GM18519 (cell line): Measurements from ENCODE around the gene RCBTB2.

Experiments used
- ATAC-seq: cut with Tn5 transposase; IDR thresholded peaks from one replicate; pipeline ENCODE4 v1.9.1; 2021; ENCODE audit warnings: mild to moderate bottlenecking, moderate library complexity; ENCODE audit not compliant: unreplicated experiment, low FRiP score

RCBTB2 gene

DNA sequence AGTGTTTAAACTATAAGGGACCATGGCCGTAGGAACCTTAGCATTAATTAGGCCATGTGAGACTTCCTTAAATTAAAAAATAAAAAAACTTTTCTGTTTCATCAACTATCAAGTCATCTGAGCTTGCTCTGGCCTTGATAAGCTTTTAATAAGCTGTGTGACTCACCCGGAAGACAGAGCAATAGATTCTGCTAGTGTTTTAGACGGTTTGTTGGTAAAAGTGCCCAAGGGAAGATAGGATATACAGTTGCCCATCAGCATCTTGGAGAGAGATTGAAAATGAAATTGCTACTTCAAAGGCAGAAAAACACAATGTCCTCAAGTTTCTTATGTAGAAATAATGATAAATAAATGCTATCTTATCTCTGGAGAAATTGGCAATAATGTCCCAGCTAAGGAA is 31.2 kb upstream of the RCBTB2 start:
- no peak for ATAC-seq

GRCh38 chr13:48563626-48564025 is 30.7 kb upstream of the RCBTB2 start:
- ATAC-seq = no peak

DNA sequence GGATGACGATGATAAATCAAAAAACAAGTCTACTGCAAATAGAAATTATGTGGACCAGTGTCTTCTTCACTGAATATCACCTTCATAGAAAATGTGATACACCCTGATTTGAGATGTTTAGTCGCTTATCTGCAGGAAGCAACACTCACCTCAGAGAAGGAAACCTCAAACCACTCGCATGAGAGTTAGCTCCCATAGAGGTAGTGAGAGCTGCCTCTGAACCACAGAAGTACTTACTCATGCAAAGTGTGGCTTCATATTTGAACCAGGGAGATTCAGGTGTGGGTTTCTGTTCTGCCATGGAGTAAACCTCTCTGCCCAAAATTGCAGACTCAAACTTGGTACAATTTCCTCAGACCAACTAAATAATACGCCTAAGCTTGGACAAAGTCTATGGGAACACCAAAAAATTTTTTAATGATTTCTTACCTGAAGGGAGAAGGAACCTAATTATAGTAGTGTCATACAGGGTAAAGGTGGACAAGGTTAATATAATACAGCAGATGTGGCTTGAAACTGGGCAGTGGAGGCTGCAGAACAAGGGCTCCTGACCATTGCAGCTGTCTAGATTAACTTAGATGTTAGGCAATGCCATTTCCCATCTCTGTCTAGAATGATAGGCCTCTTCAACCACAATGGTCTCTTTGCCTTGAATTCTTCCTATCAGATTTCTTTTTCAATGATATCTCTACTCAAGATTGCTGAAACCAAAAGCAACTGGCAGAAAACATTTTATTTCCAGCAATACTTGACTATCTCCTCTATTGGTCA is 29.6 kb upstream of the RCBTB2 start:
- peak; percentile 97 for ATAC-seq

GRCh38 chr13:48561466-48562235 is 28.8 kb upstream of the RCBTB2 start:
- ATAC-seq = no peak

DNA sequence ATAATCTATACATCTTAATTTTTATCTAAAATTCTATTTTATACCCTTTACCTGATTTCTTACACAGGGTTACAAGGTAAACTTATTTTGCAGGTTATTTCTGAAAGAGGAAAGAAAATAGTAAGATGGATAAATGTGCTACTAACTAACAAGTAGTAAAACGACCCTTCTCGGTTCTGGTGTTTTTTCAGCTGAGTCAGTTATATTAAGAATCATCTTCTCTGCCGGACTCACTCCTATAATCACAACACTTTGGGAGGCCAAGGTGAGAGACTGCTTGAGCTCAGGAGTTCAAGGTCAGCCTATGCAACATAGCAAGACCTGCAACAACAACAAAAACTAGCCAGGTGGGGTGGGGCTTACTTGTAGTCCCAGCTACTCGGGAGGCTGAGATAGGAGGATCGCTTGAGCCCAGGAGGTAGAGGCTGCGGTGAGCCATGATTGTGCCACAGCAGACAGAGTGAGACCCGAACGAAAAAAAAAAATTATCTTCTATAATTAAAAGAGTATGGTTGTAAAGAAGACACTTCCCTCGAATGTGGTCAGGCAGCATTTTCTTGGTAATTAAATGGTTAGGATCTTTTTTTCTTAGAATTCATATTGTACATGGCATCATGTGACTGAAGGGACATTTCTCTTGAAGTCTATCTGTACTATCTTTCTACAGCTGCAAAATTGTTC is 27.9 kb upstream of the RCBTB2 start:
- no peak for ATAC-seq

DNA sequence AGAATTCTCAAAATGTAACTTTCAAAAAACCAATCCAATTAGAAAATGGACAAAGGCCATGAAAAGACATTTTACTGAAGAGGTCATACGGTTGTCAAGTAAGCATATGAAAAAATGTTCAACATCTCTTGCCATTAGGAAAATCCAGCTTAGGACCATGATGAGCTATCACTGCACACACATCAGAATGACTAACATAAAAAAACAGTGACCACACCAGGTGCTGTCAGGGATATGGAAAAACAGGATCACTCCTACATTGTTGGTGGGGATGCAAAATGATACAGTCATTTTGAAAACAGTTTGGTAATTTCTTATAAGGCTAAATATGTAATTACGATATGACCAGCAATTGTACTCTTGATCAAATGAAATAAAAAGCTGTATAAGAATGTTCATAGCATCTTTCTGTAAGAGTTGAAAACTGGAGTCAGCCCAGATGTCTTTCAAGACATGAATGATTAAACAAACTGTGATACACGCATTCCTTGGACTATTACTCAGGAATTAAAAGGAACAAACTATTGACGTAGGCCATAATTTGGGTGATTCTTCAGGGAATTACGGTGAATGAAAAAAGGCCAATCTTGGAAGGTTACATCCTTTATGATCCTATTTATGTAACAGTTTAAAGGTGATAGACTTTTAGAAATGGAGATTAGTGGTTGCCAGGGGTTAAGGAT is 26.9 kb upstream of the RCBTB2 start:
- ATAC-seq = no peak

DNA sequence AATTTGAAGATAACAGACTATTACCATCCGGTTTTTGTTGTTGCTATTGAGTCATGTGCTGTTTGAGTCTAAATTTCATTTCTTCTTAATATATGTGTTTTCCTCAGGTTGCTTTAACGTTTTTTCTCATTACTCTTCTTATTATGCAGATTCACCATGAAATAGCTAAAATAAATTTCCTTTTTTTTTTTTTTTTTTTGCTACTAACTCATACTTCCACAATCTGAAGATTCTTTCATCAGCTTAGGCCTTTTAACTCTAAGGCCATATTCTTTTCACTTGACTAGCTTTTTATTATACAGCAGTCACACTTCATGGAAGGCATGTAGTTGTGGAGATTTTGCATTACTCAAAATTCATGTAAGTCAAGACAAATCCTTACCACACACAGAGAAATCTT is 23.9 kb upstream of the RCBTB2 start:
- ATAC-seq = no peak

GRCh38 chr13:48555441-48555840 is 22.6 kb upstream of the RCBTB2 start:
- no peak for ATAC-seq

- no peak for ATAC-seq
Observed at GRCh38 chr13:48551329-48551728, 18.4 kb upstream of the RCBTB2 start.

DNA sequence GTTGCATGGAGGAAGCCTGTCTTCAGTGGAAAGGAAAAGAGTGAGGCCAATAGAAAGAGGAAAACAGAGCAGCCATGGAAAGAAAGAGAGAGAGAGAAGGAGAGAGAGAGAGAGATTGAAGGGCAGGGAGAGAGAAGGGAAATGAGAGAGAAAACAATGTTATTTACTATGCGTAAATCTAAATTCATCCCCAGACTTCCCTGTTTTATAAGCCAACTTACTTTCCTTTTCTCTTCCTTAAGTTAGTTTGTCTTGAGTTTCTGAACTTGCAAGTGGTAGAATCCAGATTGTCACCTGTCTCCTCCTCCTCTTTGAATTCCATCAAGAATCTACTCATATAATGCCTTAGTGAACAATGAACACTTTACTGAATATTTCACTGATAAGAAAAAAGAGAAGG is 16.8 kb upstream of the RCBTB2 start:
- ATAC-seq = no peak

DNA sequence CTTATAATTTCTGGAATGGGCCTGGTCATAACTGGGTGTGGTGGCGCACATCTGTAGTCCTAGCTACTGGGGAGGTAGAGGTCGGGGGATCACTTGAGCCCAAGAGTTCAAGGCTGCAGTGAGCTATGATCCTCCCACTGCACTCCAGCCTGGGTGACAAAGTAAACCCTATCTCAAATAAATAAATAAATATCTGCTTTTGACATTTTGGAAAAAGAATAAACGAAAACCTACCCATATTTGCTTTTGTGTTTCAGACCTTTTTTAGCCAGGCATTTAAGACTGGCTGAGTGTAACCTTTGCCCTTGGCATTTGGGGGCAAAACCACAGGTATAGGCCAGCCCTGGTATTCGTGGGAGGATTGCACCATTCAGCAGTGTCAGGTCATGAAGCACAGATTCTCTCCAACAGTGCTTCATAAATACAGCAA is 14.8 kb upstream of the RCBTB2 start:
- no peak for ATAC-seq

GRCh38 chr13:48545608-48546007 is 12.7 kb upstream of the RCBTB2 start:
- no peak for ATAC-seq

GRCh38 chr13:48542581-48543341 is 9.9 kb upstream of the RCBTB2 start:
- no peak for ATAC-seq

GRCh38 chr13:48542138-48542537 is 9.3 kb upstream of the RCBTB2 start:
- no peak for ATAC-seq

GRCh38 chr13:48539550-48539949 is 6.7 kb upstream of the RCBTB2 start:
- no peak for ATAC-seq

GRCh38 chr13:48536621-48537250 is 3.9 kb upstream of the RCBTB2 start:
- ATAC-seq = no peak

GRCh38 chr13:48535766-48536165 is 2.9 kb upstream of the RCBTB2 start:
- ATAC-seq = no peak

- no peak for ATAC-seq
Observed at GRCh38 chr13:48534911-48535501, 2.1 kb upstream of the RCBTB2 start.

DNA sequence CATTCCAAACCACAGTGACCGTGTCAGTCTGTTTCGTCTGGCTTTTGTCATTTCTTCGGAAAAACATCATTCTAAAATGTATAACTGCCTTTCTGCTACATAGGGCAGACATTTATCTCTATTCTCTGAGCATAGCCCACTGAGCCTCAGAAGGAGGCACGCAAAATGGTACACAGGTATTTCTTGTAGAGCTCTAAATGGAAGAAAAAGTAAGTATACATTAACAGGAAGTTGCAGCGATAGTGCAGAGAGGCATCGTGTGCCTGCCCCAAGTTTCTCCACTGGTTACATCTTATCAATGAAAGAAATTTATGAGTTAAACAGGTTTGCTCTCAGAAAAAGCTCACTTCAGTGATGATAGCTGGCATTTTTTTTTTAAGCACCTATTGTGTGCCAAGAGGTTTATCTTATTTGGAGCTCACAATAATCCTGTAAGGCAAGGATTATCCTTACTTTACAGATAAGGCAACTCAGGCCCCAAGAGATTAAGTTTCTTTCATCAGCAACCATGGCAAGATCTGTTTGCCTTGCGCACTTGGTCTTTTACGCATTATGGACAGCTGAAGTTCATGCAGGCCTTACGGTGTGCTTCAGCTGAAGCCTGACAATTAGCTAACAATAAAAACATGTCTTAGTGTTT is 1.2 kb upstream of the RCBTB2 start:
- no peak for ATAC-seq
